ENCODE measurements around the gene ERC1. TPM values are rescaled to one million over a fixed set of nuclear protein-coding genes. Genes with fewer than 3 reads are reported as not detected.

ERC1 gene
- total RNA-seq, 5 donors from 2014 or later (not counting 1 experiment from before 2014, with no cell fraction given): 41.8 to 68.0 (median 46.5) TPM

DNA sequence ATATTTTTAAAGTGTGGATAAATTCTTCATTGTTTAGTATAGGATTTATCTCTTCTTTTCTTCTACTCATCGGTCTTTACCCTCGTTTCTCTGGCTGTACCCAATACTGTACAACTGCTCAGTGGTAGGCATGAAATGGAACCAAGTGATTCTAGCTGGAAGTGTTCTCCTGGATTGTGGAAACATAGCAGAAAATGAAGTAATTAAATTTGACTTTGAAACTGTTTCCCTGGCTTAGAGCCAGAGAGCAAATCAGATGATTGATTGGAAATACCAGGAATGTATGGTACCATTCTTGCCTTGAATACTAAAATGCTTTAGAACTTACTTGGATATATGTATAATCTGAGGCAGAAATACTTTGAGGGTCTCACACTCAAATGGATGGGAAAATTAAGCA is 292.3 kb downstream of the ERC1 start:
- CTCF ChIA-PET: no interaction called here
- no peaks in the 10 kb centered on the region for H3K27me3 ChIP-seq (replicated peaks in 1 of 2; ENCODE audit: control insufficient read depth in 2 of 2, extremely low read depth in 1 of 2, insufficient read depth in 2 of 2, low read length in 1 of 2)

DNA sequence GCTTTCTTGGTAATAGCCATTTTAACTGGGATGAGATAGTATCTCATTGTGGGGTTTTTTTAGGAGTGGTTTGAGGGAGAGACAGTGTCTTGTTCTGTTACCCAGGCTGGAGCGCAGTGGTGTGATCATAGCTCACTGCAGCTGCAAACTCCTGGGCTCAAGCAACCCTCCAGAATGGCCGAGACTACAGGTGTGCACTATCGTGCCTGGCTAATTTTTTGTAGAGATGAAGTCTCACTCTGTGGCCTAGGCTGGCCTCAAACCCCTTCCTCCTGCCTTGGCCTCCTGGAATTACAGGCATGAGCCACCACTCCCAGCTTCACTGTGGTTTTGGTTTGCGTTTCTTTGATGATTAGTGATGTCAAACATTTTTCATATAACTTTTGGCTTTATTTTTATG is 293.6 kb downstream of the ERC1 start:
- Mint-ChIP-seq H3K27ac (no peak overlapping the region), H3K4me1 (no peaks in the 10 kb centered on the region), H3K9me3 (no peaks in the 10 kb centered on the region), H3K36me3 (peaks cover 36% of the 10 kb centered on the region), H3K27me3 (no peaks in the 10 kb centered on the region), H3K4me3 (no peak overlapping the region)
- ChIA-PET POLR2A (no interaction called here), CTCF (interaction anchor here in 1 of 2 donors (0.6 kb wide), 1 partner anchor 138 kb away, joined by 3 read pairs; no protein-coding TSS in a partner anchor)
- no peak overlapping the region for H3K4me3 ChIP-seq (ENCODE audit: control insufficient read depth in 1 of 2, extremely low read depth in 1 of 2, low read length in 1 of 2)
- H3K27ac ChIP-seq (ENCODE audit: low read length): no peak overlapping the region
- DNase-seq (no peak), ATAC-seq (replicated peaks in 1 of 4) (no peak)
- H3K9me3 ChIP-seq: no peaks in the 10 kb centered on the region
- H3K4me1 ChIP-seq (ENCODE audit: control insufficient read depth in 1 of 2, extremely low read depth in 1 of 2, insufficient read depth in 2 of 2, low read length in 2 of 2): no peaks in the 10 kb centered on the region
- no peaks in the 10 kb centered on the region for H3K27me3 ChIP-seq (replicated peaks in 1 of 2; ENCODE audit: control insufficient read depth in 2 of 2, extremely low read depth in 1 of 2, insufficient read depth in 2 of 2, low read length in 1 of 2)
- peaks cover 0 to 3% of the 10 kb centered on the region in 2 donors for H3K36me3 ChIP-seq (ENCODE audit: control insufficient read depth in 2 of 2, extremely low read depth in 1 of 2, insufficient read depth in 1 of 2, low read length in 1 of 2)
- 76% methylated on average over 3 of the region's 4 CpGs for WGBS (ENCODE audit: insufficient coverage)

More for the DNA sequence above, 292.3 kb downstream of the ERC1 start:
- Mint-ChIP-seq H3K27me3 (no peaks in the 10 kb centered on the region), H3K9me3 (no peaks in the 10 kb centered on the region), H3K27ac (no peak overlapping the region), H3K36me3 (peaks cover 35% of the 10 kb centered on the region), H3K4me1 (peaks cover 0 to 2% (median under 1%) of the 10 kb centered on the region in 3 donors), H3K4me3 (no peak overlapping the region)
- Histone ChIP-seq H3K4me1 (ENCODE audit: control insufficient read depth in 1 of 2, extremely low read depth in 1 of 2, insufficient read depth in 2 of 2, low read length in 2 of 2) (peaks cover 0 to 4% of the 10 kb centered on the region in 2 experiments), H3K4me3 (ENCODE audit: control insufficient read depth in 1 of 2, extremely low read depth in 1 of 2, low read length in 1 of 2) (no peak overlapping the region), H3K27ac (ENCODE audit: low read length) (no peak overlapping the region), H3K36me3 (ENCODE audit: control insufficient read depth in 2 of 2, extremely low read depth in 1 of 2, insufficient read depth in 1 of 2, low read length in 1 of 2) (no peaks in the 10 kb centered on the region), H3K9me3 (no peaks in the 10 kb centered on the region)
- POLR2A ChIA-PET: interaction anchor here in 1 of 2 donors (0.6 kb wide), 1 partner anchor 544 kb away, joined by 3 read pairs; no protein-coding TSS in a partner anchor
- DNase-seq: no peak
- no peak for ATAC-seq (replicated peaks in 1 of 4)
- WGBS (ENCODE audit: insufficient coverage): no CpG with 5 or more reads among the region's 2 CpGs

- H3K27ac Mint-ChIP-seq: no peak overlapping the region
- CTCF ChIA-PET: no interaction called here
- 83% methylated on average over 1 of the region's 3 CpGs for WGBS (ENCODE audit: insufficient coverage)
Measured at GRCh38 chr12:1287446-1287975, 296.5 kb downstream of the ERC1 start.

DNA sequence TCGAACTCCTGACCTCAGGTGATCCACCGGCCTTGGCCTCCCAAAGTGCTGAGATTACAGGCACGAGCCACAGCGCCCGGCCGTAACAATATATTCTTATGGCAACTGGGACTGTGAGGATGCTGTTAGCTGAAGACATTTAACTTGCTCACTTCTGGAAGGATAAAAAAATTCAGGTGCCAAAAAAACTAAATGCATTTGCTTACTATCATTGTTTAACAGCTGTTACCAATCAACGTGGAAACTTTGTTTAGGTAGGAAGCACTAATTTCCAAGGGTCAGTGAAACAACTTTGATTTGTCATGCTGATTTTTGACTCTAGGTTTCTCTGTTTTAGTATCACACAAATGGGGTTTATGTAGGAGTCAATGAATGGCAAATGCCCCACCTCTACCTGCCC is 297.3 kb downstream of the ERC1 start:
- Mint-ChIP-seq H3K9me3 (no peaks in the 10 kb centered on the region), H3K27ac (no peak overlapping the region), H3K4me3 (no peak overlapping the region), H3K4me1 (no peaks in the 10 kb centered on the region), H3K36me3 (peaks cover 36% of the 10 kb centered on the region), H3K27me3 (no peaks in the 10 kb centered on the region)
- Histone ChIP-seq H3K9me3 (no peaks in the 10 kb centered on the region), H3K4me1 (ENCODE audit: control insufficient read depth in 1 of 2, extremely low read depth in 1 of 2, insufficient read depth in 2 of 2, low read length in 2 of 2) (no peaks in the 10 kb centered on the region), H3K27ac (ENCODE audit: low read length) (no peak overlapping the region), H3K36me3 (ENCODE audit: control insufficient read depth in 2 of 2, extremely low read depth in 1 of 2, insufficient read depth in 1 of 2, low read length in 1 of 2) (peaks cover 0 to 16% of the 10 kb centered on the region in 2 donors), H3K4me3 (ENCODE audit: control insufficient read depth in 1 of 2, extremely low read depth in 1 of 2, low read length in 1 of 2) (no peak overlapping the region), H3K27me3 (replicated peaks in 1 of 2; ENCODE audit: control insufficient read depth in 2 of 2, extremely low read depth in 1 of 2, insufficient read depth in 2 of 2, low read length in 1 of 2) (no peaks in the 10 kb centered on the region)
- POLR2A ChIA-PET: no interaction called here
- no peak for DNase-seq
- WGBS (ENCODE audit: insufficient coverage): no CpG with 5 or more reads among the region's 7 CpGs
- CTCF ChIA-PET: no interaction called here
- ATAC-seq (replicated peaks in 1 of 4): no peak

More at GRCh38 chr12:1287446-1287975, 296.5 kb downstream of the ERC1 start:
- H3K9me3 ChIP-seq: no peaks in the 10 kb centered on the region
- Mint-ChIP-seq H3K27me3 (no peaks in the 10 kb centered on the region), H3K4me1 (no peaks in the 10 kb centered on the region), H3K36me3 (peaks cover 39% of the 10 kb centered on the region), H3K4me3 (no peak overlapping the region), H3K9me3 (no peaks in the 10 kb centered on the region)
- no peak overlapping the region for H3K4me3 ChIP-seq (ENCODE audit: control insufficient read depth in 1 of 2, extremely low read depth in 1 of 2, low read length in 1 of 2)
- ATAC-seq (replicated peaks in 1 of 4): no peak
- no peaks in the 10 kb centered on the region for H3K27me3 ChIP-seq (replicated peaks in 1 of 2; ENCODE audit: control insufficient read depth in 2 of 2, extremely low read depth in 1 of 2, insufficient read depth in 2 of 2, low read length in 1 of 2)
- H3K4me1 ChIP-seq (ENCODE audit: control insufficient read depth in 1 of 2, extremely low read depth in 1 of 2, insufficient read depth in 2 of 2, low read length in 2 of 2): no peaks in the 10 kb centered on the region
- DNase-seq: no peak
- peaks cover 0 to 16% of the 10 kb centered on the region in 2 donors for H3K36me3 ChIP-seq (ENCODE audit: control insufficient read depth in 2 of 2, extremely low read depth in 1 of 2, insufficient read depth in 1 of 2, low read length in 1 of 2)
- POLR2A ChIA-PET: interaction anchor here in 1 of 2 donors (0.6 kb wide), 1 partner anchor 36 kb away, joined by 4 read pairs; no protein-coding TSS in a partner anchor
- no peak overlapping the region for H3K27ac ChIP-seq (ENCODE audit: low read length)

GRCh38 chr12:1289371-1290155 is 298.5 kb downstream of the ERC1 start:
- no peak for ATAC-seq (replicated peaks in 1 of 4)
- ChIA-PET CTCF (no interaction called here), POLR2A (no interaction called here)
- DNase-seq: no peak
- peaks cover 38% of the 10 kb centered on the region for H3K36me3 Mint-ChIP-seq
- Histone ChIP-seq H3K36me3 (ENCODE audit: control insufficient read depth in 2 of 2, extremely low read depth in 1 of 2, insufficient read depth in 1 of 2, low read length in 1 of 2) (peaks cover 0 to 16% of the 10 kb centered on the region in 2 donors), H3K9me3 (no peaks in the 10 kb centered on the region), H3K27me3 (replicated peaks in 1 of 2; ENCODE audit: control insufficient read depth in 2 of 2, extremely low read depth in 1 of 2, insufficient read depth in 2 of 2, low read length in 1 of 2) (no peaks in the 10 kb centered on the region), H3K4me3 (ENCODE audit: control insufficient read depth in 1 of 2, extremely low read depth in 1 of 2, low read length in 1 of 2) (no peak overlapping the region), H3K27ac (ENCODE audit: low read length) (no peak overlapping the region), H3K4me1 (ENCODE audit: control insufficient read depth in 1 of 2, extremely low read depth in 1 of 2, insufficient read depth in 2 of 2, low read length in 2 of 2) (no peaks in the 10 kb centered on the region)
- no peaks in the 10 kb centered on the region for H3K27me3 Mint-ChIP-seq
- no CpG with 5 or more reads among the region's 7 CpGs for WGBS (ENCODE audit: insufficient coverage)
- no peaks in the 10 kb centered on the region for H3K9me3 Mint-ChIP-seq
- no peak overlapping the region for H3K27ac Mint-ChIP-seq
- H3K4me1 Mint-ChIP-seq: no peaks in the 10 kb centered on the region
- H3K4me3 Mint-ChIP-seq: no peak overlapping the region

DNA sequence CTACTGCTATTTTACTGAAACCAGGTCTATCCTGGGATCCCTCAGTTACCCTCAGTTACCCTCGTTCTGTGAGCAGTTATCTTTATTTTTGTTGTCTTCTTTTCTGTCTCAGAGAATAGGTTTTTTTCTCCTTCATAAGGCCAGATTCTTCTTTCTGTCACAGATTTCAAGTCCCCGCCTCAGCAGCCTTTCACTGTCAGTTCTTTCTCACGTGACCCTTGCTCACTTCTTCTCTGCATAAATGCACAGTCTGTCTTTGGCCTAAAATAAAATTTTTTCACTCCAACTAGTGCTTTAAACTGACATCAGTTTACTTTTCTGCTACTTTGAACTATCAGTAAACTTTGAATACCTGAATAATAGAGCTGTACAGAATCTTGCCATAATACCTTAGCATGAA is 299.7 kb downstream of the ERC1 start:
- Histone ChIP-seq H3K4me3 (ENCODE audit: control insufficient read depth in 1 of 2, extremely low read depth in 1 of 2, low read length in 1 of 2) (no peak overlapping the region), H3K9me3 (no peaks in the 10 kb centered on the region), H3K36me3 (ENCODE audit: control insufficient read depth in 2 of 2, extremely low read depth in 1 of 2, insufficient read depth in 1 of 2, low read length in 1 of 2) (peaks cover 0 to 16% of the 10 kb centered on the region in 2 donors), H3K4me1 (ENCODE audit: control insufficient read depth in 1 of 2, extremely low read depth in 1 of 2, insufficient read depth in 2 of 2, low read length in 2 of 2) (no peaks in the 10 kb centered on the region), H3K27ac (ENCODE audit: low read length) (no peak overlapping the region), H3K27me3 (replicated peaks in 1 of 2; ENCODE audit: control insufficient read depth in 2 of 2, extremely low read depth in 1 of 2, insufficient read depth in 2 of 2, low read length in 1 of 2) (no peaks in the 10 kb centered on the region)
- DNase-seq: no peak
- no peaks in the 10 kb centered on the region for H3K9me3 Mint-ChIP-seq
- H3K4me3 Mint-ChIP-seq: no peak overlapping the region
- no peaks in the 10 kb centered on the region for H3K27me3 Mint-ChIP-seq
- H3K36me3 Mint-ChIP-seq: peaks cover 42% of the 10 kb centered on the region
- H3K4me1 Mint-ChIP-seq: no peaks in the 10 kb centered on the region
- ATAC-seq (replicated peaks in 1 of 4): no peak
- 94% methylated on average over 2 of the region's 3 CpGs for WGBS (ENCODE audit: insufficient coverage)
- ChIA-PET CTCF (no interaction called here), POLR2A (no interaction called here)
- no peak overlapping the region for H3K27ac Mint-ChIP-seq

Data from T-cell (primary cell).